Stimulated activated CD4-positive, alpha-beta T cell treated with anti-CD3 and anti-CD28 coated beads, Interleukin-2, amount 100 ng/mL, for 24 hours (primary cell): ENCODE data around the gene RSRC1.
"Not testable (repeated sequence)": the region's sequence is repeated elsewhere in the genome, so short reads cannot be mapped to it uniquely, and the experiment has no call there.

ENCODE experiments used
- DNase-seq, 2 donors: peaks; one replicate each; pipeline ENCODE4 v3.0.0-alpha.2; 2020

RSRC1 gene

GRCh38 chr3:158333736-158334135, 223.8 kb downstream of the RSRC1 start:
- no peak for DNase-seq

- no peak for DNase-seq
Observed at GRCh38 chr3:158337110-158337509, 227.2 kb downstream of the RSRC1 start.

GRCh38 chr3:158339638-158340037, 229.7 kb downstream of the RSRC1 start:
- DNase-seq, result no peak

GRCh38 chr3:158340951-158341350, 231.1 kb downstream of the RSRC1 start:
- not testable (repeated sequence) for DNase-seq

- DNase-seq, result no peak
Observed at GRCh38 chr3:158347966-158348365, 238.1 kb downstream of the RSRC1 start.

- no peak for DNase-seq
Observed at GRCh38 chr3:158350971-158351370, 241.1 kb downstream of the RSRC1 start.

- no peak for DNase-seq
Observed at GRCh38 chr3:158352551-158352950, 242.7 kb downstream of the RSRC1 start.

- DNase-seq, result no peak
Observed at GRCh38 chr3:158354713-158355112, 244.8 kb downstream of the RSRC1 start.

GRCh38 chr3:158355623-158356588, 246.0 kb downstream of the RSRC1 start:
- DNase-seq, result no peak

- DNase-seq, result no peak
Observed at GRCh38 chr3:158359339-158359738, 249.4 kb downstream of the RSRC1 start.

- no peak for DNase-seq
Observed at GRCh38 chr3:158360756-158361448, 251.0 kb downstream of the RSRC1 start.

GRCh38 chr3:158368271-158368670, 258.4 kb downstream of the RSRC1 start:
- no peak for DNase-seq

- no peak for DNase-seq
Observed at GRCh38 chr3:158369279-158369678, 259.4 kb downstream of the RSRC1 start.

GRCh38 chr3:158379517-158379916, 269.6 kb downstream of the RSRC1 start:
- no peak for DNase-seq

GRCh38 chr3:158381262-158381868, 271.5 kb downstream of the RSRC1 start:
- DNase-seq, result no peak

GRCh38 chr3:158382479-158382878, 272.6 kb downstream of the RSRC1 start:
- no peak for DNase-seq

GRCh38 chr3:158384019-158384418, 274.1 kb downstream of the RSRC1 start:
- DNase-seq, result no peak

GRCh38 chr3:158395421-158395820, 285.5 kb downstream of the RSRC1 start:
- DNase-seq, result no peak

GRCh38 chr3:158402590-158402989, 292.7 kb downstream of the RSRC1 start:
- DNase-seq, result no peak

GRCh38 chr3:158403013-158403412, 293.1 kb downstream of the RSRC1 start:
- no peak for DNase-seq

GRCh38 chr3:158404131-158404718, 294.3 kb downstream of the RSRC1 start:
- DNase-seq, result no peak

GRCh38 chr3:158405507-158405906, 295.6 kb downstream of the RSRC1 start:
- no peak for DNase-seq

- DNase-seq, result no peak
Observed at GRCh38 chr3:158407844-158408517, 298.1 kb downstream of the RSRC1 start.
